Jurkat, Clone E6-1 (cell line): Measurements from ENCODE around the gene GARIN3.

ENCODE experiments used
- DNase-seq: peaks from one replicate; pipeline ENCODE4 v3.0.0-alpha.2; 2011; ENCODE audit warnings: low read depth, low spot score
- H3K4me3 ChIP-seq: 2 replicates; pipeline ENCODE4 v1.5.1; 2011; ENCODE audit warnings: mild to moderate bottlenecking, low read length, control low read depth, moderate library complexity

GARIN3 gene

GRCh38 chr5:157159209-157159751, 6.8 kb downstream of the GARIN3 start:
- H3K4me3 ChIP-seq: no peak overlapping the region
- no peak for DNase-seq

GRCh38 chr5:157157293-157157891, 8.7 kb downstream of the GARIN3 start:
- DNase-seq: no peak
- H3K4me3 ChIP-seq: no peak overlapping the region

- DNase-seq: no peak
- no peak overlapping the region for H3K4me3 ChIP-seq
These were observed 10.8 kb downstream of the GARIN3 start for GRCh38 chr5:157155297-157155696.

- H3K4me3 ChIP-seq: no peak overlapping the region
- no peak for DNase-seq
These were observed 15.1 kb downstream of the GARIN3 start for GRCh38 chr5:157150995-157151394.

- no peak overlapping the region for H3K4me3 ChIP-seq
- DNase-seq: peak; percentile 80
These were observed 17.1 kb downstream of the GARIN3 start for GRCh38 chr5:157148734-157149615.

GRCh38 chr5:157143127-157143971, 22.7 kb downstream of the GARIN3 start:
- H3K4me3 ChIP-seq: peak overlapping the region; percentile 95
- DNase-seq: no peak

GRCh38 chr5:157142317-157143126, 23.5 kb downstream of the GARIN3 start, which contains the start of gene MED7:
TSS of gene MED7 (minus strand) at chr5:157142865. CDS start at chr5:157139431, 3,434 bp downstream.
- DNase-seq: peak; percentile 99
- H3K4me3 ChIP-seq: peak within 1 kb of the TSS; percentile 95

GRCh38 chr5:157137691-157138090, 28.4 kb downstream of the GARIN3 start:
- H3K4me3 ChIP-seq: no peak overlapping the region
- DNase-seq: no peak

GRCh38 chr5:157132281-157132612, 33.8 kb downstream of the GARIN3 start:
- no peak overlapping the region for H3K4me3 ChIP-seq
- DNase-seq: no peak

GRCh38 chr5:157130925-157131324, 35.1 kb downstream of the GARIN3 start:
- no peak for DNase-seq
- no peak overlapping the region for H3K4me3 ChIP-seq

- no peak overlapping the region for H3K4me3 ChIP-seq
- DNase-seq: no peak
These were observed 44.4 kb downstream of the GARIN3 start for GRCh38 chr5:157121709-157122108.

GRCh38 chr5:157120102-157120501, 46.0 kb downstream of the GARIN3 start:
- DNase-seq: no peak
- H3K4me3 ChIP-seq: no peak overlapping the region

- no peak overlapping the region for H3K4me3 ChIP-seq
- DNase-seq: no peak
These were observed 49.5 kb downstream of the GARIN3 start for GRCh38 chr5:157116483-157116954.

- H3K4me3 ChIP-seq: no peak overlapping the region
- no peak for DNase-seq
These were observed 50.6 kb downstream of the GARIN3 start for GRCh38 chr5:157115502-157115901.

GRCh38 chr5:157115012-157115411, 51.1 kb downstream of the GARIN3 start:
- H3K4me3 ChIP-seq: no peak overlapping the region
- DNase-seq: no peak

GRCh38 chr5:157113002-157113401, 53.1 kb downstream of the GARIN3 start:
- no peak overlapping the region for H3K4me3 ChIP-seq
- no peak for DNase-seq
